Mesenchymal stem cell (in vitro differentiated cells and primary cell): ENCODE data around the gene NOXO1.

ENCODE experiments used
- DNase-seq: peaks from one replicate; pipeline ENCODE4 v3.0.0-alpha.2; 2013
- H2AFZ ChIP-seq: one replicate; pipeline ENCODE4 v1.6.1; 2013; ENCODE audit warnings: low read depth, mild to moderate bottlenecking, control low read depth, inconsistent platforms, low read length, moderate library complexity
- H2AK5ac ChIP-seq: 2 replicates; pipeline ENCODE4 v1.6.1; 2013; ENCODE audit warnings: low read length, moderate library complexity, mild to moderate bottlenecking, inconsistent platforms; ENCODE audit not compliant: severe bottlenecking
- H2BK120ac ChIP-seq: one replicate; pipeline ENCODE4 v1.6.1; 2013; ENCODE audit warnings: low read depth, mild to moderate bottlenecking, inconsistent platforms, low read length, moderate library complexity
- H2BK12ac ChIP-seq, 2 experiments: one replicate each; pipeline ENCODE4 v1.6.1; 2013; ENCODE audit warnings: inconsistent platforms in 2 of 2, low read length in 2 of 2, mild to moderate bottlenecking in 2 of 2, moderate library complexity in 2 of 2, control low read depth in 1 of 2
- H2BK15ac ChIP-seq: one replicate; pipeline ENCODE4 v1.6.1; 2013; ENCODE audit warnings: mild to moderate bottlenecking, low read depth, inconsistent platforms; ENCODE audit not compliant: poor library complexity, severe bottlenecking
- H2BK5ac ChIP-seq: 2 replicates; pipeline ENCODE4 v1.6.1; 2013; ENCODE audit warnings: low read depth, mild to moderate bottlenecking, low read length, control low read depth, inconsistent platforms; ENCODE audit not compliant: poor library complexity, severe bottlenecking
- H3K14ac ChIP-seq, 2 experiments: one replicate each; pipeline ENCODE4 v1.6.1; 2013; ENCODE audit warnings: inconsistent platforms in 2 of 2, low read length in 2 of 2, control low read depth in 1 of 2, mild to moderate bottlenecking in 1 of 2, moderate library complexity in 1 of 2
- H3K18ac ChIP-seq, 2 experiments: one replicate each; pipeline ENCODE4 v1.6.1; 2013; ENCODE audit warnings: inconsistent platforms in 2 of 2, low read length in 2 of 2, control low read depth in 1 of 2, low read depth in 1 of 2, mild to moderate bottlenecking in 1 of 2
- H3K23ac ChIP-seq, 2 experiments: one replicate each; pipeline ENCODE4 v1.6.1; 2013; ENCODE audit warnings: inconsistent platforms in 2 of 2, low read length in 2 of 2, mild to moderate bottlenecking in 2 of 2, moderate library complexity in 2 of 2, control low read depth in 1 of 2
- H3K27ac ChIP-seq: 2 replicates; pipeline ENCODE4 v1.5.1; 2013; ENCODE audit warnings: mild to moderate bottlenecking, moderate library complexity, low read length, control low read depth, inconsistent platforms; ENCODE audit not compliant: poor library complexity, severe bottlenecking
- H3K27me3 ChIP-seq, 2 experiments: 2 replicates each; pipeline versions ENCODE4 v1.6.1 to v1.7.0; 2013; ENCODE audit warnings: low read length in 2 of 2, mild to moderate bottlenecking in 2 of 2, moderate library complexity in 2 of 2, control low read depth in 1 of 2, inconsistent platforms in 1 of 2; ENCODE audit not compliant: control insufficient read depth in 1 of 2, insufficient read depth in 1 of 2
- H3K36me3 ChIP-seq, 2 experiments: 2 replicates each; pipeline versions ENCODE4 v1.6.1 to v1.7.0; 2013; ENCODE audit warnings: low read length in 2 of 2, control low read depth in 1 of 2, inconsistent platforms in 1 of 2, low read depth in 1 of 2, mild to moderate bottlenecking in 1 of 2; ENCODE audit not compliant: insufficient read depth in 2 of 2, control insufficient read depth in 1 of 2
- H3K4ac ChIP-seq, 2 experiments: one replicate each; pipeline ENCODE4 v1.6.1; 2013; ENCODE audit warnings: inconsistent platforms in 2 of 2, low read length in 2 of 2, mild to moderate bottlenecking in 2 of 2, moderate library complexity in 2 of 2, control low read depth in 1 of 2, low read depth in 1 of 2
- H3K4me1 ChIP-seq: 2 replicates; pipeline ENCODE4 v1.6.1; 2013; ENCODE audit warnings: low read depth, low read length, control low read depth; ENCODE audit not compliant: control insufficient read depth, insufficient read depth
- H3K4me2 ChIP-seq: 2 replicates; pipeline ENCODE4 v1.6.1; 2013; ENCODE audit warnings: low read length, mild to moderate bottlenecking, inconsistent platforms; ENCODE audit not compliant: poor library complexity, severe bottlenecking
- H3K4me3 ChIP-seq, 2 experiments: 2 replicates each; pipeline versions ENCODE4 v1.5.1 to v1.7.0; 2013; ENCODE audit warnings: low read length in 2 of 2, mild to moderate bottlenecking in 2 of 2, control low read depth in 1 of 2, low read depth in 1 of 2; ENCODE audit not compliant: insufficient read depth in 1 of 2
- H3K79me1 ChIP-seq: replicated peaks from 2 replicates; pipeline ENCODE4 v1.6.1; 2013; ENCODE audit warnings: mild to moderate bottlenecking, control low read depth, low read length, inconsistent platforms; ENCODE audit not compliant: poor library complexity, severe bottlenecking
- H3K9ac ChIP-seq: 2 replicates; pipeline ENCODE4 v1.7.0; 2013; ENCODE audit warnings: mild to moderate bottlenecking, low read length, moderate library complexity
- H3K9me3 ChIP-seq: 2 replicates; pipeline ENCODE4 v1.7.0; 2013; ENCODE audit warnings: mild to moderate bottlenecking, low read length; ENCODE audit not compliant: control insufficient read depth
- H4K8ac ChIP-seq: one replicate; pipeline ENCODE4 v1.6.1; 2013; ENCODE audit warnings: inconsistent platforms, mild to moderate bottlenecking, low read length, moderate library complexity
- H4K91ac ChIP-seq: one replicate; pipeline ENCODE4 v1.6.1; 2013; ENCODE audit warnings: mild to moderate bottlenecking, low read length, inconsistent platforms
- WGBS: methylation state at CpG from one replicate; pipeline ENCODE4 v1.1.7; 2013; ENCODE audit warnings: mixed read lengths; 5-methylcytosine and 5-hydroxymethylcytosine counted together

Gene NOXO1

DNA sequence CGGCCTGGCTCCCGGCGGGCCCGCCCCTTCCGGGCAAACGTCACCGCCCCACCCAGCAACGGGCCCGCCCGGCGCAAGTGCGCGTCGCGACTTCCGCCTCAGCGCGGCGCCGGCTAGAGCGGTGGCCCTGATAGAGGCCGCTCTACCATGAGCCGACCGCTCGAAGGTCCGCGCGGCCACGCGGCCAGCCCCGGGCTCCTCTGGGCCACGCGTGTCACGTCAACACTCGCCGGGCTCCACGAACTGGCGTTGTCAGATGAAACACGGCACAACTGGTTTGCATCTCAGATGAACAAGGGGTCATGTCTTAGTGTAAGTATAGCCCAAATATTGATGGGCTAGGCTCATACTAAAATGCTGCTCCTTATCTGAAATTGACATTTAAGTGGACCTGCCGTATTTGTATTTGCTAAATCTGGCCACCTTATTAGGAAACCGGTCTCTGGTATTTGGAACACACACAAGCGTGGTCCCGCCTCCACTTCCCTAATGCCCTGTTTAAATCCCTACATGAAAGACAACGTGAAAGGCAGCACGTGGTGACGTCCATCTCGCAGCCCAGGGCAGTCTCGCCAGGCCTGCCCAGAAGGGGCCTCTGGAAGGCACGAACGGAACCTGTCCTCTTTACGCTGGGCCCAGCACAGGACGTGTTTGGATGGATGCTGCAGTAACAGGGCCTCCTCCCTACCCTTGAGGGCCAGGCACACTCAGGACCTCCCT, 28.7 kb upstream of the NOXO1 start, which contains the start of gene ZNF598:
Gene ZNF598, minus strand, starts transcription at position 31 of the 720 bp plus-strand sequence.
- peak within 1 kb of the TSS; percentile 92 to 93 for H3K18ac ChIP-seq
- WGBS, result 5% methylated on average over 52 of the region's 52 CpGs

DNA sequence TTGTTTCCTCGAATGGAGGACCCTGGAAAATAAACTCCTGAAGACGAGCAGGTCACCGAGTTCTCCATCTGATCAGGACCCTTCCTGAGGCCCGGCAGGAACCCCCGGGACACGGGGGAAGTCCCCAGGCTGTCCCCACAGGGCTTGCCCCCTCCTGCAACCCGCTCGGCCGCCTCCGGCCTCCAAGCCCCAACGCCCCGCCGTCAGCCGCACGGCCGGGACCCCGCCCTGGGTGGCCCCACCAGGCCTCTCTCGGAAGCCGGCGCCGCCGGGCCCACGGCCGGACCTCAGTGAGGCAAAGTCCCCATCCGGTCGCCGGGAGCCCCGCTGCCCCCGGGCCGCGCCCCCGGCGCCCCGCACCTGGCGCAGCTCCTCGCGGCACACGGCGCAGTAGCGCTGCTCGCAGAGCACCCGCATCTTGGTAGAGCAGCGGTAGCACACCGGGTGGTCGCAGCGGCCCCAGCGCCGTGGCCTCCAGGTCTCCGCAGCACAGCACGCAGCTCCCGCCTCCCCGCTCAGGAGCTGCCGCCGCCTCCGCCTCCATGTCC, 28.0 kb upstream of the NOXO1 start:
- H3K14ac ChIP-seq, result peak overlapping the region in 1 of 2 experiments; percentile 46
- H2AFZ ChIP-seq, result no peak overlapping the region
- peaks cover 48% of the 10 kb centered on the region for H3K4me1 ChIP-seq
- H3K4me3 ChIP-seq, result peak overlapping the region; percentile 88 to 91
- H3K18ac ChIP-seq, result peak overlapping the region; percentile 76 to 92
- WGBS, result under 1% methylated on average over 52 of the region's 55 CpGs
- no peak overlapping the region for H2BK120ac ChIP-seq
- H2BK15ac ChIP-seq, result peak overlapping the region; percentile 68
- peak overlapping the region in 1 of 2 experiments; percentile 30 for H3K23ac ChIP-seq
- H3K36me3 ChIP-seq, result peaks cover 0 to 34% of the 10 kb centered on the region in 2 experiments
- peak overlapping the region; percentile 93 for H3K9ac ChIP-seq
- H3K27ac ChIP-seq, result no peak overlapping the region
- peak overlapping the region; percentile 87 for H4K91ac ChIP-seq
- H3K4ac ChIP-seq, result peak overlapping the region; percentile 38 to 77
- no peak for DNase-seq
- H2AK5ac ChIP-seq, result no peak overlapping the region
- no peak overlapping the region for H4K8ac ChIP-seq
- peak overlapping the region; percentile 53 for H3K4me2 ChIP-seq
- H2BK5ac ChIP-seq, result peak overlapping the region; percentile 76
- H2BK12ac ChIP-seq, result no peak overlapping the region
- no peaks in the 10 kb centered on the region for H3K9me3 ChIP-seq
- H3K27me3 ChIP-seq, result no peaks in the 10 kb centered on the region
- peaks cover 8% of the 10 kb centered on the region for H3K79me1 ChIP-seq

More for the DNA sequence above, 28.7 kb upstream of the NOXO1 start, which contains the start of gene ZNF598:
- peak; percentile 88 for DNase-seq
- peaks cover 41% of the 10 kb centered on the region for H3K4me1 ChIP-seq
- peaks cover 5% of the 10 kb centered on the region for H3K79me1 ChIP-seq
- H3K4ac ChIP-seq, result peak within 1 kb of the TSS; percentile 88 to 90
- peaks cover 0 to 27% of the 10 kb centered on the region in 2 experiments for H3K36me3 ChIP-seq
- peak within 1 kb of the TSS; percentile 51 for H3K27ac ChIP-seq
- H2BK15ac ChIP-seq, result peak within 1 kb of the TSS; percentile 68
- H2BK120ac ChIP-seq, result peak within 1 kb of the TSS; percentile 27
- peak within 1 kb of the TSS; percentile 67 for H2AK5ac ChIP-seq
- H2BK12ac ChIP-seq, result peak within 1 kb of the TSS in 1 of 2 experiments; percentile 45
- H4K91ac ChIP-seq, result peak within 1 kb of the TSS; percentile 87
- peak within 1 kb of the TSS; percentile 58 for H3K4me2 ChIP-seq
- peak within 1 kb of the TSS; percentile 88 to 94 for H3K4me3 ChIP-seq
- peak within 1 kb of the TSS; percentile 99 for H3K9ac ChIP-seq
- no peaks in the 10 kb centered on the region for H3K9me3 ChIP-seq
- H3K23ac ChIP-seq, result peak within 1 kb of the TSS in 1 of 2 experiments; percentile 30
- peak within 1 kb of the TSS; percentile 76 for H2BK5ac ChIP-seq
- peak within 1 kb of the TSS; percentile 98 for H4K8ac ChIP-seq
- H3K14ac ChIP-seq, result peak within 1 kb of the TSS in 1 of 2 experiments; percentile 76
- H2AFZ ChIP-seq, result no peak within 1 kb of the TSS
- H3K27me3 ChIP-seq, result no peaks in the 10 kb centered on the region

DNA sequence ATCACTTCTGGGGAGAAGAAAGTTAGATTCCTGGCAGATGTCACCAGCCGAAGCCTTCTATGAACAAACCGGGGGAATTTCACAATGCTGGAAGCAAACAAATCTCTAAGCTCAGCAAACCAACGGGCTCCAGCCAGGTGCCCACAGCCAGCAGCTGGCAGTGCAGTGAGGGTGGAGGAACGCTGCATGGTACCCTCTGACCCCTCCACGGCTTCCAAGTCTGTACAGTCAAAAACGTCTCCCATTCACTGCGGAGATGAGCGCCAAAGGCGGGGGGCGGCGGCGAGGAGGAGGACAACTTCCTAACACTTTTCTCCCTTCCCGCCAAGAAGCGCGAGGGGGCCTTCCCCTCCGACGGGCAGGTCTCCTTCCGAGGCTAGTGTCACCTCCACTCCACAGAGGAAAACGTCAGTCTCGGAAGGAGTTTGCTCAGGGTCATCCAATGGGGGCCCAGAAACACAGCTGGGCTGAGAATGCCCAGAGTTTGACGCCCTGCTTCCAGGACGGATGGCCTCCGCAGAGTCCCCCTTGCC, 27.4 kb upstream of the NOXO1 start:
- 9% methylated on average over 23 of the region's 23 CpGs for WGBS
- H2BK5ac ChIP-seq, result no peak overlapping the region

More for the DNA sequence above, 27.4 kb upstream of the NOXO1 start:
- Histone ChIP-seq H3K14ac (no peak overlapping the region), H3K9me3 (no peaks in the 10 kb centered on the region), H4K91ac (no peak overlapping the region), H2BK15ac (no peak overlapping the region), H3K23ac (peak overlapping the region in 1 of 2 experiments; percentile 16), H3K79me1 (peaks cover 9% of the 10 kb centered on the region), H2BK12ac (peak overlapping the region in 1 of 2 experiments; percentile 6), H2AK5ac (no peak overlapping the region), H2AFZ (no peak overlapping the region), H3K4me1 (peaks cover 54% of the 10 kb centered on the region), H3K27me3 (no peaks in the 10 kb centered on the region), H2BK120ac (no peak overlapping the region), H4K8ac (no peak overlapping the region), H3K27ac (peak overlapping the region; percentile 20), H3K36me3 (peaks cover 0 to 37% of the 10 kb centered on the region in 2 experiments), H3K4ac (peak overlapping the region in 1 of 2 experiments; percentile 77), H3K4me2 (peak overlapping the region; percentile 53), H3K18ac (peak overlapping the region in 1 of 2 experiments; percentile 54), H3K9ac (peak overlapping the region; percentile 93), H3K4me3 (peak overlapping the region; percentile 88 to 91)
- DNase-seq, result peak; percentile 67
